ENCODE measurements around the gene POTEJ. TPM values are rescaled to one million over a fixed set of nuclear protein-coding genes. Genes with fewer than 3 reads are reported as not detected.
"Not testable (repeated sequence)": the region's sequence is repeated elsewhere in the genome, so short reads cannot be mapped to it uniquely, and the experiment has no call there.

Gene POTEJ
- total and polyA plus RNA-seq, 4 donors = not detected

DNA sequence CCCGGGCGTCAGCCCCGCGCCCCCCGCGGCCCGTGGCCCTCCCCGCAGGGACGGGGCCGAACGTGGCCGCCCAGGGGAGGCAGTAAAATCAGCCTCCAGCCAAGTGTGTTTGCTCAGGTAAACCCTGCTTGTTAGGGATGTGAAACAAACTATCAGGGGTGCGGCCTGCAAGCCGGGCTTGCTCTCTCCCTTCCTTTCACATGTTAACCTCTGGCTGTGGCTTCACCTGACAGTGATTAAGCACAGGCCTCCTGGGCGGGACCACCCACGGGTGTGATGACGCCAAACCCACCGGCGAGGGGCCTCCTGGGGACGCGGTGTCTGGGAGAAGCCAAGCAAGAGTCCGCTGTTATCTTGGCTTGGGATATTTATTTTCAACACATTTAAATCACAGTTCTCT lies 13.2 kb upstream of the POTEJ start:
- not testable (repeated sequence) for DNase-seq (ENCODE audit: low spot score); H3K27me3 ChIP-seq (ENCODE audit: control insufficient read depth in 4 of 4, insufficient read depth in 4 of 4, low read length in 3 of 4); H3K36me3 ChIP-seq (ENCODE audit: control insufficient read depth in 4 of 4, insufficient read depth in 3 of 4, low read depth in 1 of 4, low read length in 3 of 4); H3K4me1 ChIP-seq (ENCODE audit: control insufficient read depth in 4 of 4, insufficient read depth in 4 of 4, low read length in 3 of 4); H3K27ac ChIP-seq (ENCODE audit: low read depth in 1 of 2, low read length in 2 of 2); H3K4me3 ChIP-seq (ENCODE audit: low read depth in 1 of 3, low read length in 3 of 3); H3K9me3 ChIP-seq (ENCODE audit: control insufficient read depth in 4 of 4, low read length in 3 of 4); H3K9ac ChIP-seq (ENCODE audit: low read depth in 1 of 2, low read length in 2 of 2)
- no CpG with 5 or more reads among the region's 22 CpGs for WGBS

DNA sequence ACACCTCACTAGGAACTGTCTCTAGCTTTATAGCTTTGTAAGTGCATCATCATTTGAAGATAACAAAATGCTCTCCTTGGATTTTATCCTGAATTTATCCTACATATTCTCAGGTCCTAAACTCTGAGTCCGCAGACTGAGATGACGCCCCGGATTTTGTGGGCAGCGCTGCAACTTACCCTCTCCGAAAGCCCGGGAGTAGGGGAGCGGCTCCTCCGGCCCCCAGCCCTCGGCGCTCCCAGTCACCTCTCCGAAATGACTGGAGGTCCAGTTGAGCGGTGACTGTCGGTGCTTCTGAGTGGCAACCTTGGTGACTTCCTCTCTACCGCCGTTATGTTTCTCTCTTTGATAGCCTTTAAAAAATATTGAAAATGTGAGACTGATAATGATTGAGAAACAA lies 12.8 kb upstream of the POTEJ start:
- H3K9ac ChIP-seq (ENCODE audit: low read depth in 1 of 2, low read length in 2 of 2); H3K4me3 ChIP-seq (ENCODE audit: low read depth in 1 of 3, low read length in 3 of 3); H3K36me3 ChIP-seq (ENCODE audit: control insufficient read depth in 4 of 4, insufficient read depth in 3 of 4, low read depth in 1 of 4, low read length in 3 of 4); H3K27ac ChIP-seq (ENCODE audit: low read depth in 1 of 2, low read length in 2 of 2); DNase-seq (ENCODE audit: low spot score); H3K4me1 ChIP-seq (ENCODE audit: control insufficient read depth in 4 of 4, insufficient read depth in 4 of 4, low read length in 3 of 4); H3K27me3 ChIP-seq (ENCODE audit: control insufficient read depth in 4 of 4, insufficient read depth in 4 of 4, low read length in 3 of 4); H3K9me3 ChIP-seq (ENCODE audit: control insufficient read depth in 4 of 4, low read length in 3 of 4): not testable (repeated sequence)
- WGBS = 14% methylated on average over 13 of the region's 15 CpGs

DNA sequence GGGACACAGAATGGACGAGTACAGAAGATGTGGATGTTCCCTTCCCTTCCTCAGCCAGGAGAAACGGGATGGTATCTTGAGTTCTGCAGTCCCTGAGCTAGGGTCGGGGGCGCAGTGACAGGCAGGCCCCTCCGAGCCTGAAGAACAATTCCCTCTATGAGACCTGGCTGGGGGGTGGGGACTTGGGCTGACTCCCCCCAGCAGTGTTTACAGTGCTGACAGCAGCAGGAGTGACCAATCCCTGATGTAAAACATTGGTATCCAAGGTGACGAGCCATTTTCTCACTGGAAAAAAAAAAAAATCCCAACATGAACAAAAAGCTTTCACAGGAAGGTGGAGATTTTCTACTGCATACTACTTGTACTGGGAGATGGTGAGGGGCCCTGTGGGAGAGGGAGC lies 11.8 kb upstream of the POTEJ start, which contains the start of gene CFC1:
CFC1 (minus strand) TSS at position 183 of the 400 bp plus-strand sequence. CDS start 288 bp downstream, outside the sequence.
- not testable (repeated sequence) for H3K9ac ChIP-seq (ENCODE audit: low read depth in 1 of 2, low read length in 2 of 2); H3K27ac ChIP-seq (ENCODE audit: low read depth in 1 of 2, low read length in 2 of 2); H3K9me3 ChIP-seq (ENCODE audit: control insufficient read depth in 4 of 4, low read length in 3 of 4); DNase-seq (ENCODE audit: low spot score); H3K4me3 ChIP-seq (ENCODE audit: low read depth in 1 of 3, low read length in 3 of 3); H3K27me3 ChIP-seq (ENCODE audit: control insufficient read depth in 4 of 4, insufficient read depth in 4 of 4, low read length in 3 of 4); H3K4me1 ChIP-seq (ENCODE audit: control insufficient read depth in 4 of 4, insufficient read depth in 4 of 4, low read length in 3 of 4); H3K36me3 ChIP-seq (ENCODE audit: control insufficient read depth in 4 of 4, insufficient read depth in 3 of 4, low read depth in 1 of 4, low read length in 3 of 4)
- no CpG with 5 or more reads among the region's 6 CpGs for WGBS

- WGBS = 80% methylated on average over 8 of the region's 9 CpGs
Observed at GRCh38 chr2:130599926-130600325, 11.3 kb upstream of the POTEJ start.

GRCh38 chr2:130601648-130602302 lies 9.5 kb upstream of the POTEJ start:
- H3K27me3 ChIP-seq (ENCODE audit: control insufficient read depth in 4 of 4, insufficient read depth in 4 of 4, low read length in 3 of 4); H3K4me3 ChIP-seq (ENCODE audit: low read depth in 1 of 3, low read length in 3 of 3); H3K4me1 ChIP-seq (ENCODE audit: control insufficient read depth in 4 of 4, insufficient read depth in 4 of 4, low read length in 3 of 4); H3K27ac ChIP-seq (ENCODE audit: low read depth in 1 of 2, low read length in 2 of 2); H3K9ac ChIP-seq (ENCODE audit: low read depth in 1 of 2, low read length in 2 of 2); DNase-seq (ENCODE audit: low spot score); H3K9me3 ChIP-seq (ENCODE audit: control insufficient read depth in 4 of 4, low read length in 3 of 4); H3K36me3 ChIP-seq (ENCODE audit: control insufficient read depth in 4 of 4, insufficient read depth in 3 of 4, low read depth in 1 of 4, low read length in 3 of 4): not testable (repeated sequence)
- WGBS = 20% methylated on average over 5 of the region's 15 CpGs

More at GRCh38 chr2:130599926-130600325, 11.3 kb upstream of the POTEJ start:
- H3K4me3 ChIP-seq (ENCODE audit: low read depth in 1 of 3, low read length in 3 of 3); H3K27me3 ChIP-seq (ENCODE audit: control insufficient read depth in 4 of 4, insufficient read depth in 4 of 4, low read length in 3 of 4); H3K27ac ChIP-seq (ENCODE audit: low read depth in 1 of 2, low read length in 2 of 2); H3K9me3 ChIP-seq (ENCODE audit: control insufficient read depth in 4 of 4, low read length in 3 of 4); H3K9ac ChIP-seq (ENCODE audit: low read depth in 1 of 2, low read length in 2 of 2); DNase-seq (ENCODE audit: low spot score); H3K4me1 ChIP-seq (ENCODE audit: control insufficient read depth in 4 of 4, insufficient read depth in 4 of 4, low read length in 3 of 4); H3K36me3 ChIP-seq (ENCODE audit: control insufficient read depth in 4 of 4, insufficient read depth in 3 of 4, low read depth in 1 of 4, low read length in 3 of 4): not testable (repeated sequence)

- H3K27me3 ChIP-seq (ENCODE audit: control insufficient read depth in 4 of 4, insufficient read depth in 4 of 4, low read length in 3 of 4); H3K27ac ChIP-seq (ENCODE audit: low read depth in 1 of 2, low read length in 2 of 2); H3K9ac ChIP-seq (ENCODE audit: low read depth in 1 of 2, low read length in 2 of 2); DNase-seq (ENCODE audit: low spot score); H3K36me3 ChIP-seq (ENCODE audit: control insufficient read depth in 4 of 4, insufficient read depth in 3 of 4, low read depth in 1 of 4, low read length in 3 of 4); H3K9me3 ChIP-seq (ENCODE audit: control insufficient read depth in 4 of 4, low read length in 3 of 4); H3K4me1 ChIP-seq (ENCODE audit: control insufficient read depth in 4 of 4, insufficient read depth in 4 of 4, low read length in 3 of 4); H3K4me3 ChIP-seq (ENCODE audit: low read depth in 1 of 3, low read length in 3 of 3): not testable (repeated sequence)
- WGBS = 84% methylated on average over 4 of the region's 17 CpGs
Observed at GRCh38 chr2:130608276-130609001, 2.8 kb upstream of the POTEJ start.

GRCh38 chr2:130609002-130609920 lies 2.0 kb upstream of the POTEJ start:
- H3K4me1 ChIP-seq (ENCODE audit: control insufficient read depth in 4 of 4, insufficient read depth in 4 of 4, low read length in 3 of 4); DNase-seq (ENCODE audit: low spot score); H3K9ac ChIP-seq (ENCODE audit: low read depth in 1 of 2, low read length in 2 of 2); H3K4me3 ChIP-seq (ENCODE audit: low read depth in 1 of 3, low read length in 3 of 3); H3K27ac ChIP-seq (ENCODE audit: low read depth in 1 of 2, low read length in 2 of 2); H3K9me3 ChIP-seq (ENCODE audit: control insufficient read depth in 4 of 4, low read length in 3 of 4); H3K27me3 ChIP-seq (ENCODE audit: control insufficient read depth in 4 of 4, insufficient read depth in 4 of 4, low read length in 3 of 4); H3K36me3 ChIP-seq (ENCODE audit: control insufficient read depth in 4 of 4, insufficient read depth in 3 of 4, low read depth in 1 of 4, low read length in 3 of 4): not testable (repeated sequence)
- WGBS = 67% methylated on average over 3 of the region's 28 CpGs

DNA sequence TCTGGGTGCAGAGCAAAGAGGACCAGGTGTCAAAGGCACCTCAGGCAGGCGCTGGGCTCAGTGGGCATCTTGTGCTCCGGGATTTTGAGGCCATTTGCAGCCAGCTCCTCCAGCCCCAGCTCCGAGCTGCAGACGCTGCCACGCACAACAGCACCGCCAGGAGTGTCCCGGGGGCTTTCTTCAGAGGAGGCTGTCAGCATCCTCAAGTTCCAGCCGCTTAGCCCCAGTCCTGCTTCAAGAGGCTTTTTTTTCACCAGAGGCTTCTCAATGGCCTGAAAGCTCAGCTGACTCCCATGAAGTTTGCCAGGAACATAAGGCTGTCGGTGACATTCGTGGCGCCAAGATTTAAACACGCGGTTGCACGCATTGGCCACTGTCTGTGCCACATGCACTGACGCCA lies 754 bp upstream of the POTEJ start:
- not testable (repeated sequence) for H3K27ac ChIP-seq (ENCODE audit: low read depth in 1 of 2, low read length in 2 of 2); H3K4me1 ChIP-seq (ENCODE audit: control insufficient read depth in 4 of 4, insufficient read depth in 4 of 4, low read length in 3 of 4); H3K36me3 ChIP-seq (ENCODE audit: control insufficient read depth in 4 of 4, insufficient read depth in 3 of 4, low read depth in 1 of 4, low read length in 3 of 4); H3K9ac ChIP-seq (ENCODE audit: low read depth in 1 of 2, low read length in 2 of 2); H3K4me3 ChIP-seq (ENCODE audit: low read depth in 1 of 3, low read length in 3 of 3); H3K27me3 ChIP-seq (ENCODE audit: control insufficient read depth in 4 of 4, insufficient read depth in 4 of 4, low read length in 3 of 4); H3K9me3 ChIP-seq (ENCODE audit: control insufficient read depth in 4 of 4, low read length in 3 of 4)
- 89% methylated on average over 13 of the region's 15 CpGs for WGBS
- DNase-seq (ENCODE audit: low spot score) = peak; percentile 9

All from liver (tissue), 9 donors.